NCI-H2107 (cell line): ENCODE measurements around the gene KDM2B.
A peak's percentile ranks its signal among the peaks of the same experiment; 100 is the strongest.
"Not testable (repeated sequence)": the region's sequence is repeated elsewhere in the genome, so short reads cannot be mapped to it uniquely, and the experiment has no call there.

Experiments used
- DNase-seq: peaks from one replicate; lab custom pipeline; 2025; lab: John Stamatoyannopoulos, UW

Gene KDM2B

DNA sequence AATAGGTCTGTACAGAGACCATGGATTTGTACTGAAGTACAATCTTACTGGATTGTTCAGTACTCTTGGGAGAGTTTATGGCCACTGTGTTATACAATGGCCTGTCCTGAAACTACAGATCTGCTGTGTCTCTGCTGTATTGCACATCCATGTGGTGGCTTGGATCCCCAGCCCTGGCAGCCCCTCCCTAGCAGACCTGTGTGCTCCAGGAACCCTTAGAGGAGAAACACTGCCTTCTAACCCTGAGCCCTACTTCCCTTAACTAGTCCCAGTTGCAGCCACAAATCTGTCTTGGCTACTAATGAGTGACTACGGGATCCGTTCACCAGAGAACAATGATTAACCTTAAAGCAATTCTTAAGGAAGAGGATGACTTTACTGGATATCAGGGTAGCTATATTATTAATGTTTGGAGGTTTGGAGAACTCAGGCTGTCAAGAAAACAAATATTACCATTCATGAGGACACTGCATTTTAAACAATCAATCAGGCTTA, 153.2 kb downstream of the KDM2B start:
- DNase-seq, result no peak

DNA sequence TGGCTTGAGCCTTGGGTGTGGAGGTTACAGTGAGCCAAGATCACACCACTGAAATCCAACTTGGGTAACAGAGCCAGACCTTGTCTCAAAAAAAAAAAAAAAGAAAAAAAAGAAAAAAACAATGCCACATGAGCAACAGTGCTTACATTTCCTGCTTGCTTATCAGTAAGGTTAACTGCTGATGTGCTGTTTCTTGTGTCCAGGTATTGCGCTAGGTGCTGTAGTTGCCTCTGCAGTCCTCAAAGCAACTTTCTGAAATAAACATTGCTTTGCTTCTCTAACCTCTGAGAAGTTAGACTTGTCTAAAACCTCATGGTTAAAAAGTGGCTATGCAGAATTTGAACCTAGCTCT, 156.2 kb downstream of the KDM2B start:
- DNase-seq, result no peak

DNA sequence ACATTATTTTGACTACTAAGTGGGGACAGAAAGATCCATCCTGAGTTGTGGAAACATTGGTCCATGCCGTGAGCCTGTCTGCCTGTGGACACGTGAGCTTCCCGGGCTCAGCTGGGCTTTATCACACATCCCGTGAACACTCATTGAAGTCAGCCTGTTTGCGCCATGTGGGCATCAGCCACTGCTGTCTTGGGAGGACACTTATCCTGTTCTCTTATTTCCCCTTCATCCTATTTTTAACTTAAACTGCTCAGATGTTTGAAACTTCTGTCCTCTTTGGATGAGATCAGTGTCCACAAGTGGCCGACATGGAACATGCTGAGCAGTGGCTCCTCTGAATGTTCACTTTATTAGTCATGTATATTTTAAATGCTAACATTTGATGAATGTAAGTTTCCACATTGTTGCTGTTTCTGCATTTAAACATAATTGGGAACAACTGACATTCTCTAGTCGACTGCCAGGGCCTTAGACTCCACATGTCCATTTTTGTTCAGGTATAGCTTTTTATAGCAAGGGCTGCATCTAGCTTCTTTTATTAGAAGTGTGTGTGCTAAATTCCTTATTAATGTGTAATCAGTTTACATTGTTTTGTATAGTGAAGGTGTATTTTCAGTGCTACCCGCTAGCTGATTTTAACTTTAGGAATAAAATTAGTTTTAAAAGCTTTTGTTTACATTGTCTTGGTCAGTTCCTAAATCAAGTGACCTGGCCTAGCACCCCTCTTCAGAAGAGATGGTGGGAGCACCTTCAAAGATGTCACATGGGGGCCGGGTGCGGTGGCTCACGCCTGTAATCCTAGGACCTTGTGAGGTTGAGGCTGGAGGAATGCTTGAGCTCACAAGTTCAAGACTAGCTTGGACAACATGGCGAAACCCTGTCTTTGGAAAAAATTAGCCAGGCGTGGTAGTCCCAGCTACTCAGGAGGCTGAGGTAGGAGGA, 156.9 kb downstream of the KDM2B start:
- DNase-seq, result no peak

DNA sequence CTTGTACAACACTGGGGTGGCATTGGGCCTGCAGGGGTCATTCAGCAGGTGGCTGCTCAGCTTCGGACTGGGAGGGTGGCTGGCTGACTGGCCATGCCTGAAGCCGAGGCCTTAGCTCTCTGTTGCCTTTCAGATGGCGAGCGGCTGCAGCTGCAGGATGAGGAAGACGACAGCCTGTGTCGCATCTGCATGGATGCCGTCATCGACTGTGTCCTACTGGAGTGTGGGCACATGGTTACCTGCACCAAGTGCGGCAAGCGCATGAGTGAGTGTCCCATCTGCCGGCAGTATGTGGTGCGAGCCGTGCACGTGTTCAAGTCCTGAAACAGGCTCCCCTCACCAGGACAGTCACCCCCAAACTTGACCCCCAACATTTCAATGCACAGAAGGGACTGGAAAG, 157.6 kb downstream of the KDM2B start:
- no peak for DNase-seq

DNA sequence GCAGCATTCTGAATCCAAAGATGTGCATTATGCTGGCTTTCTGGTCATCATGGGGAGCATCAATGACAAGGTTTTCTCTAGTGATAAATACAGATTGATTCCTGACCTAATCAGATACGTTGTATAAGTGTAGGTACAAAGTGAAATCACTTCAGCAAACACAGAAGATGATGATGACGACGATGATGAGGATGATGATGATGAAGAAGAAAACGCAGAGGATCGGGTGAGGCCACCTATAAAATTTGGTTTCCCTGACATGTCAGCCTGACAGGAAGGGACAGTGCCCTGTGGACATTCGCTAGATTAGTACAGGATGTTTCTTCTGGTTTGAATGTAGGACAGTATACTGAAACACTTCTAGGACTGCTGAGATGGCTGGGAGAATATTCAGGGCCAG, 160.7 kb downstream of the KDM2B start:
- DNase-seq, result no peak

DNA sequence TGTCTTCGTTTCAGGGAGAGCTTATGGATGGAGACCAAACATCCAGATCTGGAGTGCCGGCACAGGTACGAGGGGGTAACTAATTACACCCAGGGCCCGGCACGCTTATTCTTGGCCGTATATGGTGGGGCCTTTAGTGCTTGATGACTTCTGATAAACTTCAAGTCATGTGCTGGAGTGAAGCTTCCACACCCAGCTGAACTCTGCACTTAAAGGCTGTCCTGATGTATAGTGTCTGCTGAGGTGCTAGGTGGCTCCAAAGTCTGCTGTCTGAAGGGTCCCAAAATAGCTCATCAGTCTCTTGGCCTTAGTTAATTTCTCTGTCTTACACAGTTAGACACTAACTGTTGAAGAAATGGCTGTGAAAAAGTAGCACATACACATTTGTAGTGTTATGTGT, 163.0 kb downstream of the KDM2B start:
- no peak for DNase-seq

DNA sequence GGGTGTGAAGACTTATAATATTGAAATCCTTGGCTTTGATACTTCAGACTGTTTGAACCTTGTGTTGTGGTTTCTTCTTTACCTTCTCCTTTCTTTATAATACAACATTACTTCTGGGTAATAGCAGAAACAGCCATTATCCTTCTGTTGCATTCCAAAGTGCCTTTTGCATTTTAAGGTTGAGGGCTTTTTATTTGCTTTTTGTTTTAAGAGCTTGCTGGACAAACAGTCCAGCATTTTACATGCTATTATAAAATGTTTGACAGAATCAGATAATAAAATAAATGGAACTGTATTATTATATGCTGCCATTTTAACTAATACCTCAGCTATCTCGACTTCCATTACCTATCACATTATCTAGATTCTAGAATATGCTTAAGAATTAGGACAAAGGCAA, 166.9 kb downstream of the KDM2B start:
- no peak for DNase-seq

DNA sequence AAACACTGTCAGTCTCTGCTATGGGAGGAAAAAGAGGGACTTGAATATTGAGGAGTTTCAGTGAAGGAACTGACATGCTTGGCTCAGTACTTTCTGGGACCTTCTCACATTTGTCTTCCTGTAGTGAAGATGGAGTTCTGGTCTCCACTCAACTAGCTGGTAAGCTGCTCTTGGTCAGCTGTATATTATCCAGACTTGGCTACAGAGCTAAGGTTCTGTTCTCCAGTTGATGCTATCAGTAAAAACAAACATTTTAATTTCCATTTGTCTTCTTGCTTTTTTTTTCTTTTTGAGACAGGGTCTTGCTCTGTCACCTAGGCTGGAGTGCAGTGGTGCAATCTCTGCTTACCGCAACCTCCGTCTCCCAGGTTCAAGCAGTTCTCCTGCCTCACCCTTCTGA, 175.6 kb downstream of the KDM2B start:
- no peak for DNase-seq

DNA sequence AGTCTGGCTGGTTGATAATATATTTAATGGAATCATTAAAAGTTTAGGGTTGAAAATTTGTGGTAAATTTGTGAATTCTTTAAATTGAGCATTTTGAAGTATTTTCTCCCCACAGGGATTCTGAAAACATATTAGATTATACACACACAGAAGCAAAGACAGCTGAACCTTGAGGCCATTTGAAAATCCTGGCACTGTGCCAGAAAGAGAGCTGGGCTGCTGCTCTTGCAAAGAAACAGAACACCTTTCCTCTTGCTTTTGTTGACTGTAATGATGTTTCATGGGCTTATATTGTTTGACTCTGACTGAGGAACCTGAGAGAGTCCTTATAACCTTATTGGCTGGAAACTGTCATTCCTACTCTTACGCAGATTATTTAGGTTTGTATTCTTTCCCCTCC, 176.1 kb downstream of the KDM2B start:
- DNase-seq, result peak; percentile 86

DNA sequence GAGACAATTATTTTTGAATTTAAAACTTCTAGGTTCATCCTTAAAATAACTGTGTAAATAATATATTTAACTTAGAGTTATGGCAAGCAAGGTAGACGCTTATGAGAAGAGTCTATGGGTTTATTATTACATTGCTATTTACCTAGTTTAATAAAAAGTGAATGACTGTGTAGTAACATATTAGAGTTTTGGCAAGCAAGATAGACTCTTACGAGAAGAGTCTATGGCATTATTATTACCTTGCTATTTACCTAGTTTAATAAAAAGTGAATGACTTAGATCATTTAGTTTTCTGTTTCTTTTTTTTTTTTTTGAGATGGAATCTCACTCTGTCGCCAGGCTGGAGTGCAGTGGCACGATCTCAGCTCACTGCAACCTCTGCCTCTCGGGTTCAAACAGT, 177.1 kb downstream of the KDM2B start:
- DNase-seq, result no peak

DNA sequence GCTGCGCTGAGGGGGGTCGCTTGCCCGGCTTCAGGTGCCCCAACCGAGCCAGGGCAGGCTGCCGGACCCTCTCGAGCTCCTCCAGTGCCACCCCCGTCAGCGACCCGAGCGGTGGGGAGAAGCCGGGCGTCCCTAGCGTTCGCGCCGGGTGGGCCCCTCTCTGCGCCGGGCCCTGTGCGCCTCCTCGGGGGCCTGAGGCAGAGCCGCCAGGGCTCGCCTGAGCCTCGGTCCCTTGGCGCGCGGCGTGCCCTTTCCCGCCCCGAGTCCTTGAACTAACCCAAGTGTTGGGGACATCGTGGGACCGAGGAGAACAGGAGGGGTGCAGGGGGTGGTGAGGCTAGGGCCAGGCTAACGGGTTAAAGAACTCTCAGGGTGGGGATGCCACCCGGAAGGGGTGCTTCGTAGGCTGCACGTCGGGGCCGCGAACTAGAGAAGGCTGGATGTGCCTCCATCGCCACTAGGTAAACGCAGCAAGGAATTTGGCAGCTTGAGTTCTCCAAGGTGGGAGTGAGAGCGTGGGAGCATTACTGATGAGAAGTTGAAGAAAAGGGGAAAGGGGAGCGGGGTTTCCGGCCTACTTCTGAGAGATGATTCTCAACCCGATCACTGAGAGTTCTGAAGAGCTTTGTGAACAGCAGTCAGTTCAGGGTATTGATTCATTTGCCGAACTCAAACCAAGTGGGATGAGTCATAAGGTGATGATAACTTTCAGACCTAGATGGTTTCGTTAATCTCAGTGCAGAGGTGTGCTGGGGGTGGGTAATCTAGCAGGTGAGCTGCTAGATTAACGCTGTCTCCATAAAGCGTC, 180.3 kb downstream of the KDM2B start:
- peak; percentile 30 for DNase-seq

DNA sequence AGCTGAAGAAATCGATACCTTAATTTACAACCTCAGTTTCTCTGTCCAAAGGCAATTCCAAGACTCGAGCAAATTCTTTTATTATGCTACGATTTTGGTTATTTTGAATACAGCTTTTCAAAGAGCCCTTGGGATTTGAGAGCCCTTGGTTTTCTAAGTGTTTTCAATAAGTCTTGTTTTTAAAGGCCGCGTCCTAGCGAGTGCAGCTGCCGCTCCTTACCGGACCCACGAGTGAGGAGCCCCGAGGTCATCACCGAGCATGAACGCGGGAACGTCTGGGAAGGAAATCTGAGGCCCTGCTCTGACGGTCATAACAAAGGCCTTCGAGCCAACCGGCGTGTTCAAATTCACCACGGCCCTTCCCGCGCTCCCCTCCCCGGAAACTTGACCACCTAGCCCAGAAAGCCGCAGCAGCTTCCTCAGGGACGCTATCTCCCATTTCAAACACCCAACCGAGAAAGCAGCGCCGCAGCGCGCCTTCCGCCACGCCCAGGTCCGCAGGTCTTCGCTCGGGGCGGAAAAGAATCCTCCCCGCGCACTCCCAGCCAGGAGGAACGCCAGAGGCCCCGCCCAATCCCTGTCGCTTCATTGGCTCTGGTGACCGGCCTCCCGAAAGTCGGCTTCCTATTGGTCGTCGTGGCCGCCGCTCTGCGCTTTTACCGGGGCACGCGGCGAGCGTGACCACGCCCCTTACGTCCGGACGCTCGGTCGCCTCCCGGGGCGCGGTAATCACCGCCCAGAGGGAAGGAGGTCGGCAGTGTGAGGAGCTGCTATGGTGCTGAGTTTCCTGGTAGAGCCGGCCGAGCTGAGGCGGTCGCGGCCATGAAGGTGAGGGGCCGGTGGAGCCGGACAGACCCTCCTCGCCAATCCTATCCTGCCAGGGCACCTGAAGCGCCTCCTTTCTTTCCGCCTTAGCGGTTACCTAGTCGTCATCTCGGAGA, 181.2 kb downstream of the KDM2B start, which contains the start of gene RNF34:
Gene RNF34 (plus strand): TSS at position 728 of the 941 bp plus-strand sequence. CDS start 95 bp downstream, at position 823.
- peak; percentile 96 for DNase-seq

DNA sequence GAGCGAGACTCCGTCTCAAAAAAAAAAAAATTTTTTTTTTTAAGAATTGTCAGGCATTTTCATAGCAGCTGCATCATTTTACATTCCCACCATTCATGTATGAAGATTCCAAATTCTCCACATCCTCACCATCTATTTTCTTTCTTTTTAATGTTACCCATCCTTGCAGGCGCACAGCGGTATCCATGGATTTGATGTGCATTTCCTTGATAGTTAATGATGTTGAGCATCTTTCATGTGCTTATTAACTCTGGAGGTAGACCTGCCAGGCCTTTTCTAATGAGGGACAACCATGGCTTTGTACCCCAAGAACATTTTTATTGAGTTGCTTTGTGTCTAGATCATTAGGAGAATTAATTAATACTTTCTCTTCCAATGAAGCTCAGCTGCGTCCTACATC, 182.5 kb downstream of the KDM2B start:
- no peak for DNase-seq

DNA sequence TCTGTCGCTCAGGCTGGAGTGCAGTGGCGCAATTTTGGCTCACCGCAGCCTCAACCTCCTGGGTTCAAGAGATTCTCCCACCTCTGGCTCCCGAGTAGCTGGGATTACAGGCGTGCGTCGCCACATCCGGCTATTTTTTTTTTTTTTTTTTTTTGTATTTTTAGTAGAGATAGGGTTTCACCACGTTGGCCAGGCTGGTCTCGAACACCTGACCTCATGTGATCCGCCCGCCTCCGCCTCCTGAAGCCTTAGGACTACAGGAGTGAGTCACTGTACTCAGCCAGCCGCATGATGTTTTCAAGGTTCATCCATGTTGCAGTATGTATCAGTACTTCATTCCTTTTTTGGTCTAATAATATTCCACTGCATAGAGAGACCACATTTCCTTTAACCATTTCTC, 183.3 kb downstream of the KDM2B start:
- no peak for DNase-seq

DNA sequence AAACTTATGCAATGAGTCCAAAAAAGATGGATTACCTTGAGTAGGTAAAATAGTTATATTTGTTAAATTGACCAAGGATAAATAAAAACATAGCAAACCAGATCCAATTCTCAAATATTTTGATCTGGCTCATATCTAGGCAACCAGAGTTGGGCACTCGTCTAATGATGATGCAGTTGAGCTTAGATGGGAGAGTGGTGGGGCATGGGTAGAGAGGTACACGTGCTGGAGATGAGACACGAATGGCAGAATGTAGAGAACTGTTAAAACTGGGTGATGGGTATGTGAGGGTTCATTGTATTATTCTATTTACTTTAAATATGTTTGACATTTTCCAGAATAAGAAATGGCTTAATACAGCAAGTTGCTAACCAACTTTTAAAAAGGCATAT, 188.5 kb downstream of the KDM2B start:
- DNase-seq, result no peak

DNA sequence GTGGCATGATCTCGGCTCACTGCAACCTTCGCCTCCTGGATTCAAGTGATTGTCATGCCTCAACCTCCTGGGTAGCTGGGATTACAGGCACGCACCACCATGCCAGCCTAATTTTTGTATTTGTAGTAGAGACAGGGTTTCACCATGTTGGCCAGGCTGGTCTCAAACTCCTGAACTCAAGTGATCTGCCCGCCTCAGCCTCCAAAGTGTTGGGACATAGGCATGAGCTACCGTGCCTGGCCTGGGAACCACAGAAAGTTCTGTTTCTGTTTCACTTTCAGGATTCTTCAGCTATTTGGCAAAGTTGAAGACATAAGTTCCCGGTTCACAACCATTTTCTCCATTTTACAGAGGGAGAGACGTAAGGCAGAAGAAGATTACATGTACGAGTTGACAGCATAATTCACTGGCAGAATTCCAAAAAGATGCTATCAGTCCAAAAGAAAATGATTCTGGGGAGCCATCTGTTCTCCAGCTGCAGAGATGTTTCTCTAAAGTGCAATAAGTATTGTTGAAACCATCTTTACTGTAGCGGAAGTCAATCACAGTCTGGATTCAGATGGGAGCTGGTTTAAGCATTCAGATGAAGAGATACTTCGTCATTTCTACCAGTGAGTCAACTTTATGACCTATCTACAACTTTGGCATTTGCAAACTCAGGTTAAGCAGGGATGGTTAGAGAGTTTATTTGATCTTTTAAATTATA, 189.1 kb downstream of the KDM2B start:
- no peak for DNase-seq

DNA sequence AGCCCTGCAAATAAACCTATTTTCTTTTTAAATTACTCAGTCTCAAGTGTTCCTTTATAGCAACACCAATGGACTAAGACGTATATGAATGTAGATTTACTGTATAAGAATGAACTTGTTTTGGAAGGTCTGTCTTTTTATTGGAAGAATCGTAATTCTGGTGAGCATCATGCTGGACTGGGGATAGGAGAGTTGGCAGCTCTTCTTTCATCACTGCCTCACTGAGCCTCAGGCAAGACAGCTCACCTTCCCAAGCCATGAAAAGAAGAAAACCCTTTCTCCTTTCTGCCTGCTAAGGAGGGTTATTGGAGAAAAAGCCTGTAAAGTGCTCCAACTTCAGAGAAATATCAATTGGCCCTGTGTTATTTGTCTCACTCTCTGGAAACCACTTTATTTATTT, 190.0 kb downstream of the KDM2B start:
- no peak for DNase-seq

DNA sequence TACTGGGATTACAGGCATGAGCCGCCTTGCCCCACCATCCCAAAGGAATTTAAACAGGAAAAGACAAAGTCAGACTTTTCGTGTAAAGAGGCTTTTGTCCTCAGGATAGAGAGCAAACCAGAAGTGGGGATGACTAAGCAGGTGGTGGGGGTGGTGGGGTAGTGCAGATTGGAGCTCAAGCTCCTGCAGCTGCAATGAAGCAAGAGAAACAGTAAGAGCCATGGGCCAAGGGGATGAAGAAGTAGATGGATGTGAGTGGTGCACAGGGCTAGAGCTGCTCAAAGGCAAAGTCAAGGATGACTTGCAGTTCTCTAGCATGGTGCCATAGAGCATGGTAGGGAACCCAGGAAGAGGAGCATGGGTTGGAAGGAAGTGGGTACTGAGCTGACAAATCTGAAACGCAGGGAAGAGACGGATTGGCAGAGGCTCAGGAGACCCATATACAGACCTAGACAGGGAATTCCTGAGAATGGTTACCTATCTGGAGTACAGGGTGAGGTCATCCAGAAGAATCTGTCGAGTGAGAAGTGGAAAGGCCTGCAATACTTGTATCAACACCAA, 192.3 kb downstream of the KDM2B start:
- no peak for DNase-seq

DNA sequence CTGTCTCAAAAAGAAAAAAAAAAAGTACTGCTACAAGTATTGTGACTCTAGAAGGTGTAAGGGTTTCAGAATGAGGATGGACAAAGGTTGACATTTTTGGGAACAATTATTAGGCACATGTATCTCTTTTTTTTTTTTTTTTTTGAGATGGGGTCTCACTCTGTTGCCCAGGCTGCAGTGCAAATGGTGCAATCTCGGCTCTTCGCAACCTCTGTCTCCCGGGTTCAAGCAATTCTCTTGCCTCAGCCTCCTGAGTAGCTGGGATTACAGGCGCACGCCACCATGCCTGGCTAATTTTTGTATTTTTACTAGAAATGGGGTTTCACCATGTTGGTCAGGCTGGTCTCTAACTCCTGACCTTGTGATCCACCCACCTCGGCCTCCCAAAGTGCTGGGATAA, 195.9 kb downstream of the KDM2B start:
- DNase-seq, result not testable (repeated sequence)

DNA sequence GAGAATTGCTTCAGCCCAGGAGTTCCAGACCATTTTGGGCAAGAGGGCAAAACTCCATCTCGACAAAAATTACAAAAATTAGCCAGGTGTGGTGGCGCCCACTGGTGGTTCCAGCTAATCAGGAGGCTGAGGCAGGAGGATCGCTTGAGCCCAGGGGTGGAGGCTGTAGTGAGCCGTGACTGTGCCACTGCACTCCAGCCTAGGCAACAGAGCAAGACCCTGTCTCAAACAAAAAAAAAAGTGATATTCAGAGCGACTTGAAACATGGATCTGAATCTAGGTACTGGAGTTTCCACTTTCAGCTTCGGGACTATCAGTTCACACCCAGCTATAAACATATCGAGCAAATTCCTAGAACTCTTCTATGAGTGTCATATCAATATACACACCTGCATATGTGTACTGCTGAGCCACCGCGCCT, 197.2 kb downstream of the KDM2B start:
- DNase-seq, result no peak

DNA sequence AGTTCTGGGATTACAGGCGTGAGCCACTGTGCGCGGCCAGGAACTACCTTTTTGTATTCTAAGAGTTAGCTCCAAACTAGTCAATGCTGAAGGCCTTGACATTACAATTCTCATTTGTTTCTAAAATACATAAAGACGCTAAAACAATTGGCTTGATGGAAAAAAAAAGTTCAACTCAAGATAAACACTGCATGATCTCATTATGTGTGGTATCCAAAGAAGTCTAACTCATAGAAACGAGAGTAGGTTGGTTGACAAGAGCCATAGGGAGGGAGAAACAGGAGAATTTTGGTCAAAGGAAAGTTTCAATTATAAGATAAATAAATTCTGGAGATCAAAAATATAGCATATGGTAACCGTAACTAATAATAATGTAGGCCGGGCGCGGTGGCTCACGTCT, 200.9 kb downstream of the KDM2B start:
- no peak for DNase-seq
